GM12891 (cell line): ENCODE data around the gene GPATCH8.

ENCODE experiments used
- DNase-seq: peaks from one replicate; pipeline ENCODE4 v3.0.0; 2011; ENCODE audit warnings: low spot score; ENCODE audit not compliant: insufficient read length
- FAIRE-seq: peaks from 2 replicates; lab custom pipeline; 2011; peaks lifted over from hg19 to GRCh38; lab: Jason Lieb, UNC
- PAX5 ChIP-seq: IDR thresholded peaks from 2 replicates; pipeline ENCODE4 v1.6.1; 2011; ENCODE audit warnings: low read length, moderate library complexity, mild to moderate bottlenecking; ENCODE audit not compliant: insufficient read depth, severe bottlenecking
- POLR2A ChIP-seq: IDR thresholded peaks from 2 replicates; pipeline ENCODE4 v1.6.1; 2011; ENCODE audit warnings: low read depth, low read length, control low read depth
- POLR2AphosphoS5 ChIP-seq: IDR thresholded peaks from 2 replicates; pipeline ENCODE4 v1.6.1; 2011; ENCODE audit warnings: low read depth, low read length, control low read depth
- POU2F2 ChIP-seq: IDR thresholded peaks from 2 replicates; pipeline ENCODE4 v1.6.1; 2011; ENCODE audit warnings: low read depth, mild to moderate bottlenecking, control low read depth, low read length, moderate library complexity
- SPI1 ChIP-seq: IDR thresholded peaks from 2 replicates; pipeline ENCODE4 v1.6.1; 2011; ENCODE audit warnings: low read depth, low read length, control low read depth
- TAF1 ChIP-seq: IDR thresholded peaks from 2 replicates; pipeline ENCODE4 v1.6.1; 2011; ENCODE audit warnings: low read depth, low read length, control low read depth

GPATCH8 gene

GRCh38 chr17:44359006-44359405 lies 144.2 kb downstream of the GPATCH8 start:
- TF ChIP-seq SPI1: no peak
- TF ChIP-seq POU2F2: no peak
- no peak for TF ChIP-seq TAF1
- TF ChIP-seq POLR2A: no peak
- TF ChIP-seq PAX5: no peak
- TF ChIP-seq POLR2AphosphoS5: no peak
- FAIRE-seq: no peak

GRCh38 chr17:44358066-44358465 lies 145.1 kb downstream of the GPATCH8 start:
- DNase-seq: no peak
- no peak for TF ChIP-seq POLR2A
- TF ChIP-seq POU2F2: no peak
- no peak for TF ChIP-seq SPI1
- TF ChIP-seq TAF1: no peak
- no peak for TF ChIP-seq POLR2AphosphoS5
- TF ChIP-seq PAX5: no peak
- no peak for FAIRE-seq

More at GRCh38 chr17:44359006-44359405, 144.2 kb downstream of the GPATCH8 start:
- DNase-seq: no peak

DNA sequence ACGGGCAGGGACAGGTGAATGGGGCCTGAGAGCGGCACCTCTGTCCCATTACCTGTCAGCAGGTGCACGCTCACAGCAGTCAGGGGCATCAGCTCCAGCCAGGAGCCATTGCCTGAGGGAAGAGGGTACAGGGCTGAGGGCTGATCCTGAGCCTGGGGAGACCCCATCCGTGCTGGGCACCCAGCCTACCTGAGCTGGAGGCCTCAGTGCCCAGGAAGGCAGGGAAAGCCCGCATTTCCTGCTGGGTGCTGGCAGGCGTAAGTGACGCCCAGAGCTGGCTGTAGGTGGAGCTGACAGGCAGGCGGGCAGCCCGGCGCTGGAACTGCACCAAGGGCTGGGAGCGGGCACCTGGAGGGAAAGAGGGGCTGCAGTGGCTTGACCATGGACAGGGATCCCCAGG lies 147.0 kb downstream of the GPATCH8 start:
- TF ChIP-seq POU2F2 (no peak), TAF1 (no peak), SPI1 (no peak), POLR2AphosphoS5 (no peak), PAX5 (no peak), POLR2A (no peak)
- no peak for FAIRE-seq
- DNase-seq: no peak

- TF ChIP-seq SPI1: no peak
- no peak for TF ChIP-seq PAX5
- TF ChIP-seq POLR2AphosphoS5: no peak
- no peak for TF ChIP-seq TAF1
- TF ChIP-seq POLR2A: no peak
- no peak for TF ChIP-seq POU2F2
- DNase-seq: no peak
- FAIRE-seq: no peak
These were observed 147.5 kb downstream of the GPATCH8 start for GRCh38 chr17:44355642-44356099.

GRCh38 chr17:44354582-44355561 lies 148.3 kb downstream of the GPATCH8 start:
- TF ChIP-seq POU2F2: no peak
- TF ChIP-seq POLR2A: no peak
- TF ChIP-seq POLR2AphosphoS5: no peak

DNA sequence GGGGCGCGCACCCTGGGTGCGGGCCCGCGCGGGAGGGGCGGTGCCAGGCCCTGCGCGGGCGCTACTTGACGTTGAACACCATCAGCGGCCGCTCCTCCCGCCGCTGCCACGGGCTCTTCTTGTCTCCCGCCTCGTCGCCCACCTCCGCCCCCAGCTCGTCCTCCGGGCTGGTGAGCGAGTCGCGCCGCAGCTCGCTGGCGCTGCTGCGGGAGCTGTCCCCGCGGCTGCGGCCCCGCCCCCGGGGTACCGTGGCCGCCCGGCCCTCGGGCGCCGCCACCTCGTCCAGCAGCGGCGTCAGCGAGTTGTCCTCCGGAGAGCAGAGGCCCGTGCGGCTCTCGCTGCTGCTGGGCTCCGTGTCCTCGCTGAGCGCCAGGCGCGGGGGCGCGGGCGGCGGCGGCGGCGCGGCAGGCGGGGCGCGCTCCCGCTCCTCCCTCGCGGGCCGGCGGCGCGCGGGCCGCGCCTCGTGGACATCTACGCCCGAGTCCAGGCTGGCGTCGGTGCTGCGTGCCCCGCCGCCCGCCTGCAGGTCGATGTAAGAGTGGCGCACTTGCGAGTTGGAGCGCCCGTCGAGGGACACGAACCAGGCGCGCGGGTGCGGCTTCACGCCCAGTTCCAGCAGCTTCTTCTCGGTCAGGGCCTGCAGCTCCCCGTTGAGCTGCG lies 149.4 kb downstream of the GPATCH8 start:
- FAIRE-seq (peak; percentile 45), DNase-seq (no peak)
- TF ChIP-seq TAF1 (no peak), POLR2A (no peak), PAX5 (no peak), POLR2AphosphoS5 (no peak), POU2F2 (no peak), SPI1 (no peak)

More at GRCh38 chr17:44354582-44355561, 148.3 kb downstream of the GPATCH8 start:
- no peak for FAIRE-seq
- DNase-seq: peak; percentile 70

DNA sequence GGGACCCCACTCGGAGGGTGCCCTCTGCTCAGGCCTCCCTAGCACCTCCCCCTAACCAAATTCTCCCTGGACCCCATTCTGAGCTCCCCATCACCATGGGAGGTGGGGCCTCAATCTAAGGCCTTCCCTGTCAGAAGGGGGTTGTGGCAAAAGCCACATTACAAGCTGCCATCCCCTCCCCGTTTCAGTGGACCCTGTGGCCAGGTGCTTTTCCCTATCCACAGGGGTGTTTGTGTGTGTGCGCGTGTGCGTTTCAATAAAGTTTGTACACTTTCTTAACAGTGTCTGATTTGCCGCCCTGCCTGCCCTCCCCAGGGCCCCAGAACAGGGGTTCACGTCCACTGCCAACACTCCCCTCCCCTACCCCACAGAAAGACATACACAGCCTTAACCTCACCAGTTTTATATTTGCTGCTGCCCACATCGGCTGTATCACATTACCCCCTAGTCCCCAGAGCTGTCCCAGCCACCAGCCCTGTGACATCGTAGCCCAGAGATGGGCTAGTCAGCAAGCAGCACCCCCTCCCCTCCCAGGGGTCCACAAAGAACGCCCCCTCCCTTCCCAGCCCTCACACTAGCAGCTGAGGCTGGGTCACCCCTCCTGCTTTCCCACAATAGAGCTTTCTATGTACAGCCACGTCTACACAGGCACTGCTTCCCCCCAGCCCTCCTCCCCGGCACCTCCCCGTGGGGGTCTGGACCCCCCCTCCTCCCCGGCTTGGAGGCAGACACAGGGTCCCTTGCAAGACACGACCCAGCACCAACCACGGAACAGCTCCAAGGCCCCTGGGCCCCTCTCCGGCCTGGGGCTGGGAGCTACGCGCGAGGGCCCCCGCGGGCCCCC lies 150.2 kb downstream of the GPATCH8 start:
- FAIRE-seq (no peak), DNase-seq (no peak)
- TF ChIP-seq POLR2AphosphoS5 (no peak), SPI1 (no peak), POU2F2 (no peak), TAF1 (no peak), PAX5 (no peak), POLR2A (no peak)

DNA sequence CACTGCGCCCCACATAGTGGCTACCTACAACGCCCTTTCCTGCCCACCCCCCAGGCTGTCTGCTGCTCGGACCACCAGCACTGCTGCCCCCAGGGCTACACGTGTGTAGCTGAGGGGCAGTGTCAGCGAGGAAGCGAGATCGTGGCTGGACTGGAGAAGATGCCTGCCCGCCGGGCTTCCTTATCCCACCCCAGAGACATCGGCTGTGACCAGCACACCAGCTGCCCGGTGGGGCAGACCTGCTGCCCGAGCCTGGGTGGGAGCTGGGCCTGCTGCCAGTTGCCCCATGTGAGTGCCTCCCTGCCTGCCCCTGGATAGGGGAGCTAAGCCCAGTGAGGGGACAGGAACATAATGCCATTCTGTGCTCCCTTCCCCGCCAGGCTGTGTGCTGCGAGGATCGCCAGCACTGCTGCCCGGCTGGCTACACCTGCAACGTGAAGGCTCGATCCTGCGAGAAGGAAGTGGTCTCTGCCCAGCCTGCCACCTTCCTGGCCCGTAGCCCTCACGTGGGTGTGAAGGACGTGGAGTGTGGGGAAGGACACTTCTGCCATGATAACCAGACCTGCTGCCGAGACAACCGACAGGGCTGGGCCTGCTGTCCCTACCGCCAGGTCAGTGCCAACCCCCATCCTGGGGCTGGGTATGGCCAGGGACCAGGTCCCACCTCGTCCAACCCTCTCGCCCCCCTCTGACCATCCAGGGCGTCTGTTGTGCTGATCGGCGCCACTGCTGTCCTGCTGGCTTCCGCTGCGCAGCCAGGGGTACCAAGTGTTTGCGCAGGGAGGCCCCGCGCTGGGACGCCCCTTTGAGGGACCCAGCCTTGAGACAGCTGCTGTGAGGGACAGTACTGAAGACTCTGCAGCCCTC lies 151.0 kb downstream of the GPATCH8 start:
- no peak for FAIRE-seq
- no peak for DNase-seq
- TF ChIP-seq TAF1: no peak
- TF ChIP-seq PAX5: no peak
- no peak for TF ChIP-seq SPI1
- no peak for TF ChIP-seq POU2F2
- TF ChIP-seq POLR2A: no peak
- TF ChIP-seq POLR2AphosphoS5: no peak
